Vagina (tissue), 2 donors: ENCODE measurements around the gene DGKG.

Experiments
- POLR2A ChIP-seq, 2 donors: fragments of 450-650 bp; IDR thresholded peaks; one replicate each; pipeline ENCODE4 v1.6.1; 2017; ENCODE audit warnings: antibody characterized with exemption in 2 of 2, mild to moderate bottlenecking in 2 of 2, moderate library complexity in 2 of 2
- POLR2AphosphoS5 ChIP-seq, 2 donors: sonication (generic); formaldehyde crosslinking; IDR thresholded peaks; one replicate each; pipeline ENCODE4 v1.9.0; 2017; ENCODE audit warnings: antibody characterized with exemption in 2 of 2, mild to moderate bottlenecking in 2 of 2, low read depth in 1 of 2; ENCODE audit not compliant: insufficient read depth in 1 of 2
- TF ChIP-seq, protein P1 (sequence below), 3 experiments: fragments of 450-650 bp in 2 of 3; fragments of 200-600 bp in 1 of 3; sonication (generic) in 1 of 3; IDR thresholded peaks; one replicate each; pipeline ENCODE4 v1.5.1; 2017 to 2019; ENCODE audit warnings: antibody characterized with exemption in 3 of 3, mild to moderate bottlenecking in 2 of 3, moderate library complexity in 2 of 3

DNA sequence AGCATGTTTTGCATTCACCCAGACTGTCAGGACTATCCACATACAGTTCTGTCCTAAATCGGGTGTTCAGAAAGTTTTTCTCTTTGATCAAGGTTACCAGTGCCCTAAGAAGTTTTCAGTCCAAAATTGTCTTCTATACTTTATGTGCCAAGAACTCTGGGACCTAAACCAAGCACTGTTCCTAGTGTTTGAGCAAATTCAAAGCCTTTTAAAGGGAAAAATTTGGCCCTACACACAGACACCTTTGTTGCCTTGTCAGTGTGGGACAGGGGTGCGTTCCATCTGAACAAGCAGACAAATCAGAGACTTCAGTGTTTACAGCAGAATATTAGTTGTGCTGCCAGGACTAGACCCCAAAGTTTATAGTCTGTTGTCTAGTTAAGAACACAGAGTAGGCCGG lies 50.6 kb downstream of the DGKG start:
- TF ChIP-seq POLR2A (IDR thresholded peaks at IDR 0.05), result no peak
- TF ChIP-seq, protein P1, sequence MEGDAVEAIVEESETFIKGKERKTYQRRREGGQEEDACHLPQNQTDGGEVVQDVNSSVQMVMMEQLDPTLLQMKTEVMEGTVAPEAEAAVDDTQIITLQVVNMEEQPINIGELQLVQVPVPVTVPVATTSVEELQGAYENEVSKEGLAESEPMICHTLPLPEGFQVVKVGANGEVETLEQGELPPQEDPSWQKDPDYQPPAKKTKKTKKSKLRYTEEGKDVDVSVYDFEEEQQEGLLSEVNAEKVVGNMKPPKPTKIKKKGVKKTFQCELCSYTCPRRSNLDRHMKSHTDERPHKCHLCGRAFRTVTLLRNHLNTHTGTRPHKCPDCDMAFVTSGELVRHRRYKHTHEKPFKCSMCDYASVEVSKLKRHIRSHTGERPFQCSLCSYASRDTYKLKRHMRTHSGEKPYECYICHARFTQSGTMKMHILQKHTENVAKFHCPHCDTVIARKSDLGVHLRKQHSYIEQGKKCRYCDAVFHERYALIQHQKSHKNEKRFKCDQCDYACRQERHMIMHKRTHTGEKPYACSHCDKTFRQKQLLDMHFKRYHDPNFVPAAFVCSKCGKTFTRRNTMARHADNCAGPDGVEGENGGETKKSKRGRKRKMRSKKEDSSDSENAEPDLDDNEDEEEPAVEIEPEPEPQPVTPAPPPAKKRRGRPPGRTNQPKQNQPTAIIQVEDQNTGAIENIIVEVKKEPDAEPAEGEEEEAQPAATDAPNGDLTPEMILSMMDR (IDR thresholded peaks at IDR 0.05), result no peak
- no peak for TF ChIP-seq POLR2AphosphoS5 (IDR thresholded peaks at IDR 0.05; ENCODE audit: insufficient read depth in 1 of 2, low read depth in 1 of 2)
